Activated CD4-positive, alpha-beta T cell treated with anti-CD3 and anti-CD28 coated beads, Interleukin-2, Interleukin-4, amounts not matched to agents 100 ng/mL and 50 ng/mL, durations not matched to agents 16 hours and 8 hours (primary cell): ENCODE results near the gene ULK2.
A peak's percentile ranks its signal among the peaks of the same experiment; 100 is the strongest.
"Not testable (repeated sequence)": the region's sequence is repeated elsewhere in the genome, so short reads cannot be mapped to it uniquely, and the experiment has no call there.

Experiments used
- DNase-seq: peaks from one replicate; pipeline ENCODE4 v3.0.0-alpha.2; 2020; ENCODE audit warnings: low spot score

Gene ULK2

GRCh38 chr17:19865021-19865420 is 2.7 kb downstream of the ULK2 start:
- DNase-seq: no peak

DNA sequence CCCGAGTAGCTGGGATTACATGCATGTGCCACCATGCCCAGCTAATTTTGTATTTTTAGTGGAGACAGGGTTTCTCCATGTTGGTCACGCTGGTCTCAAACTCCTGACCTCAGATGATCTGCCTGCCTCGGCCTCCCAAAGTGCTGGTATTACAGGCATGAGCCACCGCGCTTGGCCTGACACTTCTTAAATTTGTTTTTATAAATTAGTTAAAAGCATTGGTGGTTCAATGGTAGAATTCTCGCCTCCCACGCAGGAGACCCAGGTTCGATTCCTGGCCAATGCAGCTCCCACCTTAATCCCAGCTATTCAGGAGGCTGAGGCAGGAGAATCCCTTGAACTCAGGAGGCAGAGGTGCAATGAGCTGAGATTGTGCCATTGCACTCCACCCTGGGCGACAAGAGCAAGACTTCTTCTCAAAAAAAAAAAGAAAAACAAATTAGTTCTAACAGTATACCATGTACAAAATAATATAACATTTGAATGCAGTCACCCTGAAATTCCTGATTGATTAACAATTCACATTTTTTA is 7.0 kb downstream of the ULK2 start:
- not testable (repeated sequence) for DNase-seq

DNA sequence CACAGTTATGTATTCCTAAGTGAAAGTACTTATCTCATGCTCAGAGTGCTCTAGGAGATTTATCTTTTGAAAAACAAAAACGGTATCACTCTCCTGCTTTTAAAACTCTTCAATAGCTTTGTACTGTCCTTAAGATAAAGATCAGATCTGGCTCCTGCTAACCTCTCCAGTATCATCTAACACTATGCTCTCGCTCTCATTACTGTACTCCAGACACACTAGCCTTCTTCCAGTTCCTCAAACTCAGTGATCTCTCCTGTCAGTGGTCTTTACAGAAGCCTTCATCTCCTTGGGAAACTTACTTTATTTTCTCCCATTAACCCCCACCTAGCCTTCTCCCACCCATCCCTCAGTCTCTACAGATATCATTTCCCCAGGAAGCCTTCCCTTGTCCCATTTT is 10.1 kb downstream of the ULK2 start:
- no peak for DNase-seq

DNA sequence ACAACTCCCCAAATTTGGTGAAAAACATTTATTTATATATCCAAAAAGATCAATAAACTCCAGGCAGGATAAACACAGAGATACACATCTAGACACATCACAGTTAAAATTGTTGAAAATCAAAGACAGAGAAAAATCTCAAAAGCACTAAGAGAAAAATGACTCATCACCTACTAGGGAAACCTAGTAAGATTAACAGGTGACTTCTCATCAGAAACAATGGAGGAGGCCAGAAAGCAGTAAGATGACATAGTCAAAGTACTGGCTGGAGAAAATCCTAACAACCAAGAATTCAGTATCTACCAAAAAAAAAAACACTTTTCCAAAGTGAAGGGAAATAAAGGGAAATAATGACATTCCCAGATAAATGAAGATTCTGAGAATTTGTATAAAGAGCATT is 33.8 kb downstream of the ULK2 start:
- peak; percentile 1 for DNase-seq

DNA sequence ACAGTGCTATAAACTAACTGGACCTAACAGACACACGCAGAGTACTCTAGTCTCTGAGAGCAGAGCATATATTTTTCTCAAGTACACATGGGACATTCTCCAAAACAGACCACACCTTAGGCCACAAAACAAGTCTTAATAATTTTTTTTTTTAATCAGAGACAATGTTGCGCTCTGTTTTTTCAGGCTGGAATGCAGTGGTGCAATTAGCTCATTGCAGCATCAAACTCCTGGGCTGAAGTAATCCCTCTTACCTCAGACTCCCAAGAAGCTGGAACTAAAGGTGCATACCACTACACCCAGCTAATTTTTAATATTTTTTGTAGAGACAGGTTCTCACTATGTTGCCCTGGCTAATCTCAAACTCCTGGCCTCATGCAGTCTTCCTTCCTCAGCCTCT is 37.7 kb downstream of the ULK2 start:
- DNase-seq: no peak

- DNase-seq: no peak
Measured at GRCh38 chr17:19812407-19812806, 55.3 kb downstream of the ULK2 start.

- DNase-seq: no peak
Measured at GRCh38 chr17:19805006-19805405, 62.7 kb downstream of the ULK2 start.

DNA sequence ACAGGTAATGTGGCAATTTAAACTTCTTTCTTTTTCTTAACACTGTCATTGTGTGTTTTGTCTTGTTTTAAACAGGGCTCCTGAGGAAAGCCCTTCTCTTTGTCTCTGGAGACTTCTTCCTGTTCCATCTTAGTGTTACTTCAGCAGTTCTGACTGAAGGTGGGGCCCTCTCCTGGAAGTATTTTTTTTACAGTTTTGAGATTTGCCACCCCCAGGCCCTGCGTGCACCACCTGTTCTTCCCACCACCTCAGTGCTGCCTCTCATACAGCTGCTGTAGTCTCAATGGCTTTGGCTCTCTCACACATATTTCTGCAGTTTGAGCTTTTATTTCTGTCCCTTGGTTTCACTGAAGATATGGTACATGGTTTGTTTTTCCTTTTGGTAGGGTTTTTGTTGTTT is 67.2 kb downstream of the ULK2 start:
- DNase-seq: no peak

GRCh38 chr17:19799796-19800195 is 67.9 kb downstream of the ULK2 start:
- DNase-seq: no peak

DNA sequence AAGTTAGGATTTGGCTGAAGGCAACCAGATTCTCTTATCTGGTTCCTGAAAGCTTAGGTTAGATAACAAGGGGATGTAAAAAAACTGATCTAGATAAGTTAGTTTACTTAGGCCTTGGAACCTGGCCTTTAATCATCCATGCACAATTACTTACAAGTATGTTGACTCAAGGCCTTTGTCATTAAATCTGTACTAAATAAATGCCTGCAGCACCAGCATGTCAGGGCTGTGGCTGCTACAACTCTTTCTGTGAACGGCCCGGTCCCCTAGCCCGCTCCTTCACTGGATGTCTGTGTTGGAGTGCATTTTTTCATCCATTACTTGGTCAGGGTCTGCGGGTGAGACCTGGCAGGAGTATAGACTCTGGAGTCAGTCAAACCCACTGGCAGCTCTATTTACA is 71.3 kb downstream of the ULK2 start:
- DNase-seq: no peak

DNA sequence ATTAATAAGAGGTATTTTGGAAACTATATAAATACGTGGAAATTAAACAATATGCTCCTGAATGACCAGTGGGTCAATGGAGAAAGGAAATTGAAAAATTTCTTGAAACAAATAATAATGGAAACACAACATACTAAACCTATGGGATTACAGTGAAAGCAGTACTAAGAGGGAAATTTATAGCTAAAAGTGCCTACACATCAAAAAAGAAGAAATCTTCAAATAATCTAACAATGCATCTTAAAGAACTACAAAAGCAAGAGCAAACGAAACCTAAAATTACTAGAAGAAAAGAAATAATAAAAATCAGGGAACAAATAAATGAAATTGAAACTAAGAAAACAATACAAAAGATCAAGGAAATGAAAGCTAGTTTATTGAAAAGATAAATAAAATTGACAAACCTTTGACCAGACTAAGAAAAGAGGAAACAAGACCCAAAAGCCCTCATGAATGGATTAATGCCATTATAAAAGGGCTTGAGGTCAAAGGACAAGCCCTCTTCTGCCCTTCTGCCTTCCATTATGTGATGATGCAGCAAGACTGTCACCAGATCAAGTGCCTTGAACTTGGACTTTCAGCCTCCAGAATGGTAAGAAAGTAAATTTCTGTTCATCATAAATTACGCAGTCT is 75.7 kb downstream of the ULK2 start:
- DNase-seq: no peak

- DNase-seq: peak; percentile 20
Measured at GRCh38 chr17:19787733-19788357, 79.9 kb downstream of the ULK2 start.

DNA sequence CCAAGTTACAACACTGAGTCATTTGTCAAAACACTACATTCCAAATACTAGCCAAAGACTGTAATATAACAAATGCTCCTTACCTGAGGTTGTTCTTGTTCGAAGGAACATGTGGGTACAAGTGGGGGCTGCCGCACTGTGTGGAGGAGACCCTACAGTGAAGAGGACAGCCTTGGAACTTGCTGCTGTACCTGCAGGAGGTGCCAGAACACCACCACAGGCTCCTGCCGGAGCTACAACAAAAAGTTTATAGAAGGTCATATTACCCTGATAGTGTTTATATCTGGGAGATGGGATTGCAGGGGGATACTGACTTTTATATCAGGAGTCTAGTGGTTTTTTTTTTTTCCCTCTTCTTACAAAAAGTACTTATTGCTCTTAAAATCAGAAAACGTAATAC is 81.9 kb downstream of the ULK2 start:
- DNase-seq: no peak

- peak; percentile 56 for DNase-seq
Measured at GRCh38 chr17:19781488-19782458, 86.0 kb downstream of the ULK2 start.

- no peak for DNase-seq
Measured at GRCh38 chr17:19780846-19781245, 86.9 kb downstream of the ULK2 start.

DNA sequence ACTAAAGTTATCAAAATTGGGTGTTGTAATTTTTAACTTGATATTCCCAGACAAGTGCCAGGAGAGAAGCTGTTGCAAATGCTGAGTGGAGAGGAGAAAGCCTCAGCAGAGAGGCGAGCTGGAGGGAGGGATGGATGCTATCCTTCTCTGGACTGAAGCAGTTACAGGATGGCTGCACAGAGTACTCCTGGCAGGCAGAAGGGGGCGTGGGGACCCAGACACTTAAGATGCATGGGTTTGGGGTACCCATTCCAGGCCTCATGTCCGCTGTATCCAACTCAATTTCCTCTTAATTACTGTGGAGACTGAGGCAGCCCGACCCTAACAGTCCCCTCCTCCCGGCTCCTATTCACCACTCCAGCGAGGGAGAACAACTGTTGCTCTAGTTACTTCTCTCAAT is 94.2 kb downstream of the ULK2 start:
- DNase-seq: no peak

GRCh38 chr17:19771971-19772630 is 95.6 kb downstream of the ULK2 start:
- peak; percentile 59 for DNase-seq

GRCh38 chr17:19770985-19771735 is 96.6 kb downstream of the ULK2 start:
- no peak for DNase-seq

DNA sequence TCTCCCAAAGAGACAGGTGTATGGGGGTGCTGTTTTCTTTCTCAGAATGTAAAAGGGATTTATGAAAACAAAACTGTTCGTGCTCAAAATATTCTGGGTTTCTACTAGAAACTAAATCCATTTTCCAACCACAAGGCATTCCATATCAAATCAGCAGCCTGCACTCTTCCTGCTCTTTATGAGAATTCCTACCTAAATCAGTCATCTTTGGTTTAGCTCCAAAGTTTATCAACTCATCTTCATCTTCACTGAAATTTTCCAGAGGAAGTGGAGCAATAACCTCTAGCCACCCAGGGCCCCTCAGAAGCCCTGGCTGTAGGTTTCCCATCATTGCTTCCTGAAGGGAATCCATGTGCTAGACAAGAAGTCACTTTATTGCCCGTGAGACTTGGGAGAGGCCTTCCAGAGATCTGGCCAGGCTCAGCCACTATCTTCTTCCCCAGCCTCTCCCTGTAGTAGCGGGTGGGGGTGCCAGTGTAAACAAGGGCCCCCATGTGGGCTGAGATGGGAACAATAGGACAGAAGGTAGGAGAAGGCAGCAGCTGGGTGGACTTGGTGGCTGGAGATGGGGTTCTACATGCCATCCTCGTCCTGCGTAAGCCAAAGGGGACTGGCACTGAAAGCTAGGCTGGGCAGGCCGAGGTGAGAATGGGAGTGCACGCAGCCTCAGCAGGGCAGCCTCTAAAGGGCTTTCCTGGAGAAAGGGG is 97.6 kb downstream of the ULK2 start:
- no peak for DNase-seq

DNA sequence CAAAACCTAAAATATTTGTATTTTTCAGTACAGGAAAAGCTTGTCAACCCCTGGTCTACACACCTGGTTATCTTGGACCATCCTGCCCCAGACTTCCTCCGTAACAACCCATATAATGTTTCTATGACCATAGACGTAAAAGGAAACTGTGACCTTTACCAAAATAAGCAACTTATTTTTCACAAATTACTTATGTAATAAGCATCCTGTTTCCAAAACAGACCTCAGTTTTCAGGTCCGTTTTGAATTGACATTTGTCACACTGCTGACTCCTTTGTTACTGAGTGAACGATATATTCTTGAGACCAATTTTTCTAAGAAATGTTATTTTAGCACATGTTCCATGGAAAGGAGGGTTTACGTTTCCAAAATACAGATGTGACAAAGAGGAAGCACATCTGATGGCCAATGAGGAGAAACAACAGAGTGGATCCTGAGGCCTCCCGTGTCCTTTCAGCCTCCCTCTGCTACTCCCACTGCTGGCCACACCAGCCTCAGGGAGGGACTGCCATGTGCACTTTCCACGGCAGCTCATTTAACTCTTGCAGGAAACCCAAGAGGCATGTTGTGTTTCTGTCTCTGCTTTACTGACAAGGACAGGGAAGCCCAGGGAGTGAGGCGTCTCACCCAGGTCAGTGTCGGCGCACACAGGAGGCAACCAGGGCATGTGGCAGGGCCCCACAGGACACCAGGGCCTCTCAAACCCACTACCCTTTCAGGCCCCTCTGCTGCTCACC is 99.5 kb downstream of the ULK2 start:
- DNase-seq: no peak
